NCI-H460 (cell line): ENCODE measurements around the gene MESP2. TPM values are rescaled to one million over a fixed set of nuclear protein-coding genes. Genes with fewer than 3 reads are reported as not detected.

Experiments
- DNase-seq: peaks from one replicate; pipeline ENCODE4 v3.0.0-alpha.2; 2016; ENCODE audit warnings: low read depth; ENCODE audit errors: extremely low read depth
- total RNA-seq: library from RNA; depleted of rRNA; stranded (reverse); fragments of >200 nt; shearing (Covaris generic); gene quantifications from 2 replicates; pipeline ENCODE4 v1.2.3, GENCODE V29; 2014

The MESP2 gene
- total RNA-seq, 1 experiment from 2014 or later, result not detected

DNA sequence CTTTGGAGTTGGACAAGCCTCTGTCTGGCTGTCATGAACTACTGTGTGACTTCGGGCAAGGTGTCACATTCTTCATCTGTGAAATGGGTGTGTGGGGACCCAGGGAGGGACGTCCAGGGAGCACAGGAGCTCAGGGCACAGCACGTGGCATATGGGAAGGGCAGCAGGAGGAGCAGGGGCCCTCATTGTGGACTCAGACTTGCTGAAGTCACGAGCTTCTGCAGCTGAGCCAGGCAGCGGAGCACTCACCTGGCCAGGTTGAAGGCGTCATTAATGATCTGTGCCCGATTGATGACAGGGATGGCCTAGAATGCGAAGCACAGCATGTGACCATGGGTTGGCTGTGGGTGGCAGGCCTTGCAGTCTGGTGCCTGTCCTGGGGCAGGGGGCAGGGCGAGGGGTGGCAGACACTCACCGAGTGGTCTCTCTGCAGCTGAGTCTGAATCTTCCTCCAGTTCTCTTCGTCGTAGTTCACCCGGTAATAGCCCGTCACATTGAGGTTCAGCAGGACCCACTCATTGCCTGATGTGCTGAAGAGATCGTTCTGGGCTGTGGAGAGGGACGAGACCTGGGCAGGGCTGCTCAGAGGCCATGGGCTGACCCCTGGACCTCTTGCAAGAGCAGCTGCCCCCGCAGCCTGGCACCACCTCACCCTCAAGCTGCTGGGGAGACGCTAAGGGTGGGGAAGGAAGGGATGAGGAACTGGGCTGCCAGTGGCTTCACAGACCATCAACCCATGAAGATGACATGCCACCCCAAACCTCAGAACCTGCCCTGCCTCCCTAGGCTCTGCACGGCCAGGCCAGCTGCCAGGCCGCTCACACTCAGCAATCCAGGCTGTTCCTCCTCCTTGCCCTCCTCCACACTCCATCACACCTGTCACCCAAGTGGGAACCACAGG is 23.1 kb downstream of the MESP2 start:
- no peak for DNase-seq

DNA sequence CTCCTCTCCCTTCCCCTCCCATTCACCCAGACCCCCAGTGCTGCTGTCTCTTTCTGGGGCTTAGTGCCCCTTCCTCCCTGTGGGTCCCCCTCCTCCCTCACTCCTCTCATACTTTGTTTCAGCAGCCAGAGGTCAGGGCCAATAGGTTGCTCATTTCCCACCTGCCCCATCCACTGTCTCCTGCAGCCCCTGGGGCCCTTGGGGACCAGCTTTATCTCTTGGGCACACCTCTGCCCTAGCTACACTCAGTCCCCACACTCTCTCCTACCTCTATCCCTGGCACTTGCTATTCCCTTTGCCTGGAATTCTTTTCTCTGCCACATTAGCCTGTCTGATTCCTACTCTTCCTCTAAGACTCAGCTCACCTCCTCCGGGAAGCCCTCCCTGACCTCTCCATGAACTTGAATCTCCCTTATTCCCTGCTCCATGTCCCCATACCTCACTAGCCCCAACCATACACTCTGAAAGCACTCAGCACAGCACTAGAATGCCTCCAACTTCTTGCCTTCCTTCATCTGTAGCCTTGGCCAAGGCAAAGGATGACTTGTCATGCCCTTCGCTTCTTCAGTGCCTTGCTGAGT is 23.9 kb downstream of the MESP2 start:
- DNase-seq, result no peak

DNA sequence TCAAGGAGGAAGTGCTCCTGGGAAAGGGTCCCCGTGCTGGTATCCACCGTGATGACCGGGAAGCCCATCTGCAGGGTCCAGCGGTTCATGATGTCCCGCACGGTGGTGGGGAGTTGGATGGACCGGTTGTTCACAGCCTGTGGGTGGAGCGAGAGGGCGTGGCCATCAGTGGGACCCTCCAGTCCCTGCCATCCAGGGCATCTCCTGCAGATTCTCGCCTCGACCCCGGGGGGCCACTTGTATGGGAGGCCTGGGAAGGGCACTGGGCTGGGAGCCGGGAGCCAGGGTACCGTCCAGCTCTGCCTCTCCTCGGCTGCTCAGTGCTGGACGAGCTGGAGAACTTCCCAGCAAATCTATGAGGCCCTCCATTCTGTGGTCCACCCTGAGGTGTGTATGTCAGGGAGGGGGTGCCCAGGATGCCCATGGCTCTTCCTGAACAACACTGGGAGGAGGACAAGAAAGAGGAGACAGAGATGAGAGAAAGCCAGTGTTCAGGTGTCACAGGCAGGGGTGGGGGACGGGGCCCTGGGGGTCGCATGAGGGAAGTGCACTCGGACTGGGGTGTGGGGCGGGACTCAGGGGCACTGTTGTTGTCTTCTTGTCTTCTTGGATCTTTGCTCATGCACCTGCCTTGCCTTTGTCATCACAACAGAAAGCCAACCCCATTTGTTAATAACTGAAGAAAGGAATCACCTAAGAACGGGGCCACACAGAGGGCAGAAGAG is 25.5 kb downstream of the MESP2 start:
- DNase-seq, result no peak

DNA sequence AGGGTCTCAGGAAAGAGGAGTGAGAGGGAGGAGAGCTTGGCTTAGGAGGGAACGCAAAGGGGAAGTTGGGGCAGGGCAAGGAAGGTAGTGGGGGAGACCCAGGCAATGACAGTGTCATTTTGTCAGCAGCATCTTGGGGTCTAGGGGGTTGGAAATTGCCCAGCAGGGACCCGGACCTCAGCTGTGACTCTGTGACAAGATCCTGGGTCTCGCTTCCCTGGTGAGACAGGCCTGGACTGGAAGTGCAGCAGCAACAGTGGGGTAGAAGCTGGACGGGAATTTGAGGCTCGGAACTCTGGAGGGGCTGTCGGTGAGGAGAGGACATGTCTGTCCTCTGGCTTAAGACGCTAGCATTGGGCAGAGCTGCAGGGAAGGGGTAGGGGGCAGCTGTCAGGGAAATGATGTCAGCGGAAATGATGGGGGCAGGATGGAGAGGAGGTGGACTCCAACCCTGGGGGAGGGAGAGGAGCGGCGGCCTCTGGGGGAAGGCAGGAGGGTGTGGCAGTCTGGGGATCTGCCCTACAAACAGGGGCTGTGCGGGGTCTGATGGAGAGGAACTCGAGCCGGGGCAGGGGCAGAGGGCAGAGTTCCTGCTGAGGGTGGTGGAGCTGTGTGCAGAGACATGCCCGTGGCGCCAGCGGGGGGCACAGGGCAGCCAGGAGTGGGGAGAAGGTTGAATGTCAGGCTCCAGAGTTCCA is 26.2 kb downstream of the MESP2 start:
- no peak for DNase-seq

DNA sequence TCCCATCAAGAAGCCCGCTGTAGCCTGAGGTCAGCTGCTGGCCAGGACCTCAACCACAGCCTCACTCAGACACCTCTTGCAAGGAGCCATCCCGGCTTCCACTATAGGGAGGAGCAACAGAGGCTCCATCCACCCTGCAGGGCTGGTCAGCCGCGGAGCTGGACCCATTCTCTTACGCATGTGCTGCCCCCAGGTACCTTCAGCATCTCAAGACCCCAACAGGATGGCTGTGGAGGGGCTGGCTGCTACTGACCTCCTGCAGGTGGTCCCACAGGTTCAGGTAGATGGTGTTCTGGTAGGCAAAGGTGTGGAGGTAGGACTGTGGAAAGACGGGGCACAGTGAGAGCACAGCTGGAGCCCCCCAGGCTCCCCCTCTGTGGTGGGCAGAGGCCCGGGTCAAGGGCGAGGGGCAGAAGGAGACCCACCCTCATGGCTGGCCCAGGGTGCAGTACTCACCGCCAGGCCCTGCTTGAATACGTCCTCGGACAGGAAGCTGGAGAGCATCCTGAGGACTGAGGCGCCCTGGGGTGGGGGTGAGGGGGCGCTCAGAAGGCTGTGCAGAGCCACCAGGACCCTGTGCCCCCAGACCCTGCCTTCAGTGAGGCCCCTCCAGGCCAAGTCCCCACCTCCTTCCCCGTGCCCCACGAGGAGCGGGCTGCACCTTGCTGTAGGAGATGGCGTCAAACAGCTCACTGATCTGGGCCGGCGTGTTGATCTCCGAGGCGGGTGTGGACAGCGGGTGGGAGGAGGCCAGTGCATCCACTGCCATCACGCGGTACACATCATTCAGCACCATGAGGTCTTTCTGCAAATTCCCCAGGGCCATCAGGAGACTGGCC is 27.1 kb downstream of the MESP2 start:
- DNase-seq, result no peak

DNA sequence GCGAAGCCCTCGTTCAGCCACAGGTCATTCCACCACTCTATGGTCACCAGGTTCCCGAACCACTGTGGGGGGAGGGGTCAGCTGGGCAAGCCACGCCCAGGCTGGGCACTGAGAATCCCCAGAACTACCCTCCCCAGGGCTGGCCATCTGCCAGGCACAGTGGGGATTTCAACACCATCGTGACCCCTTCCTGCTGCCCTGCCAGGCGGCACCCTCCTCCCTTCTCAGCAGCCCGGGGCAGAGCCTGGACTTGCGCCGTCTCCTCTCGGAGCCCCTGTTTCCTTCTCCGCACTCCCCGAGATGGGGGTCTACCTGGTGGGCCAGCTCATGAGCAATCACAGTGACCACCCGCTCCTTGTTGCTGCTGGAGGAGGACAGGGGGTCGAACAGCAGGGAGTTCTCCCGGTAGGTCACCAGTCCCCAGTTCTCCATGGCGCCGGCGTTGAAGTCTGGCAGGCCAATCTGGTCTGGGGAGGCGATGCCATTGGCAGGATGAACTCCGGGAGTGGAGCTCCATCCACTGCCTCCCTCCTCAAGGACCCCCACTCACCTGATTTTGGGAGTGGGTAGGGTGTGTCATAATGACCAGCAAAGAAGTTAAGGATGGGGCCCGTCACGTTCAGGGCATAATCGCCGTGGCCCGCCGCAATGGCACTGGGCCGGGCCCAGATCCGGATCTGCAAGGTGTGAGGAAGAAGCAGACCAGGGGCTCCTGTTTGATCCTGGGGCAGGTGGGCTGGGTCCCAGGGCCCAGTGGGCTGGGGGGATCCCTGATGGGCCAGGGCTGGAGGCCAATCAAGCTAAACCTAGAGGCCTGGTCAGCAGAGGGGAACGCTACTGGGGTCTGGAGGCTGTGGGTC is 28.0 kb downstream of the MESP2 start:
- no peak for DNase-seq

DNA sequence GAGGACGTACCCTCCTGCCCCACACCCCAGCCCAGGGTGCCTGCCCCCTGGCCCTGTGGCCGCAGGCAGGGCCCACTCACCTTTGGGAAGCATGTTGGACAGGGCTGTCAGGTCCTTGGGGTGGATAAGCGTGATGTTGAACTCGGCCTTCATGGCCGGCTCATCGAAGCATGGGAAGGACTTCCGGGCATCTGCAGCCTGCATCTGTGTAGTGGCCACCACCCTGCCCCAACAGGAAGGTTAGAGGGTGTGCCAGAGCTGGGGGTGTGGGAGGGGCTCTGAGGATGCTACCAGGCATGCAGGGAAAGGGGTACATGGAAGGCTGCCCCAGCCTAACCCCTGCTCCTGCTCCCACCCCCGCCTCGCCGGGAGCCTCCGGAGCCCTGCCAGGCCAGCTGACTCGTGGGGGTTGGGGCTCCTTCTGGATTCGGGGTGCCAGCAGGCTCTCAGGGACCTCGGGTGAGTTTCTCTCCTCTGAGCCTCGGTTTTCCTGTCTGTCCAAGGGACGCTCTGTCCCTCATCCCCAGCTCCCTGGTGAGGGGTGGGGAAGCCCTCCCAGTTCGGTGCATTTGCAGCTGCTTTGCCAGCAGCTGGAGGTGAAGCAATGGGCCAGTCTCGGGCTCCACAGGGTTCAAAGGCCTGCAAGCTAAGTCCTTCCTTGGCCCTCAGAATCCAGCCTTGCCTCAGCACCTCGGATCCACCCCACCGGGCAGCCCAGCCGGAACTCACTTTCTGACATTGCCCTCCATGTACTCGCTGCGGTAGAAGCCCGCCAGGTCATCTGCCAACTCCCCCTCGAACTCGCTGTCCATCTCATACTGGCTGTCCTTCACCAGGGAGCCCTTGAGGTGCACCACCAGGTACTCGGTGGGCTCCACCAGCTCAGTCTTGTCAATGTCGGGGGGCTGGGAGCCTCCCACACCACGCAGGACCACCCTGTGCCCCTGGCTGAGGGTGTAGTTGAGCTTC is 29.4 kb downstream of the MESP2 start:
- DNase-seq, result no peak

DNA sequence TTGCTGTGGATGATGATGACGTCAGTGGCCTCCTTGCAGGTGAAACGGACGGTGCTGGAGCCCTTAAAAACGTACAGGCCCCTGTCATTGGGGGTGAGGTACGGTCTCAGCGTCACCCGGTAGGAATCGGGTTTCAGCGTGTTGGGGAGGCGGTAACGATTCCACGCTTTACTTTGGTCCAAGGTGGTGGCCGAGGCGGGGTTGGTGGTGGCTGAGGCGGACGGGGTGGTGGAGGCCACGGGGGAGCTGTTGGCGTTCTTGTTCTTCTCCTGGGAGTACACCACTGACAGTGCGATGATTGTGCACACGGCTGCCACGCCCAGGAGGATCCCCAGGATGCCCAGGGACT is 30.1 kb downstream of the MESP2 start:
- DNase-seq, result no peak

DNA sequence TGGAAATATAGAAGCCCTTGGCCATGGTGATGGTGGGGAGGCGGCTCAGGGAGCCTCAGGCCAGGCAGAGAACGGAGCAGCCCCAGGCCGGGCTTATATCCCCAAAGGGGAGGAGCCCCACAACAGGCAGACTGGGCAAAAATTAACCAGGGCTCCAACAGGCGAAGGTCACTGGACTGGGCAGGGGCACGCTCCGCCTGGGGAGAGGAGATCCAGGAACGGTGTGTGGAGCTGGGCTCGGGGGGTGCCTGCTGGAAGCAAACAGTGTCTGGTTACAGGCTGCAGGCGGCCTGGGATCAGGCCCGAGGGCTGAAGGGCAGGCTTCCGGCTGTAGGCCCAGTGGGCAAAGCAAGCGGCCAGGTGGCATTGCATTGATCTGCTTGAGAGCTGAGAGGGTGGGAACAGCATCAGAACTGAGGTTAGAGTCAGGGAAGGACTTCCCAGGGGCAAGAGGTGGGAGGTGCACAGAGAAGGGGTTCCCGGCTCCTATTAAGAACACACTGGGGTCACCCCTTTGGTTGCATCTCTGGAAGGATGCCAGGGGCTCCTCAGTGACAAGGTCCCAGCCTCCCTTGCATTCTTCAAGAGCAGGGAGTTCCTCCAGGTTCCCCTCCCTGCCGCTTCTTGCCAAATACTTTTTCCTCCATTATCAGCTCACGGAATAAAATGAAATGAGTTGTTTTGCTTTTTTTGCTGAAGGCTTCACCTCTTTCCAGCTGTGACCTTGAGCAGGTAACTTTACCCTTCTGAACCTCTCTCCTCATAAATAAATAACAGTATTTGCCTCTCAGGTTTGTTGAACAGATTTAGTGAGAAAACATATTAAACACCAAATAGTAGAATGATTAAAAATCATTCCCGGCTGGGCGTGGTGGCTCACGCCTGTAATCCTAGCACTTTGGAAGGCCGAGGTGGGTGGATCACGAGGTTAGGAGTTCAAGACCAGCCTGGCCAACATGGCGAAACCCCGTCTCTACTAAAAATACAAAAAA is 30.7 kb downstream of the MESP2 start:
- no peak for DNase-seq

DNA sequence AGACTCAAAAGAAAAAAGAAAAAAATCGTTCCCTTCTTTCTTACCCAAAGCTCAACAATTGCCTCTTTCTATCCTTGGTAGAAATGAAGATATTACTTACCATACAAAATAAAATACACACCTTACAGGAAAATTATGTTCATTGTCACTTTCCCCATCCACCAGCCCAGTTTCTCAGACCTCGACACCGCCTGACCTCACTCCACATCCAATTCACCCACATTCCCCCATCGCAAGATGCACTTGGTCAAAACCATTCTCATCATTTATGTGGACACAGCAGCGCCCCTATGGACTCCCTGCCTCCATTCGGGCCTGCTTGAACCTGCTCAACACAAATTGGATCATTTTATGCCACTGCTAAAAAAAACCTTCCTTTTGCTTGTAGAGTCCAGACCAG is 31.6 kb downstream of the MESP2 start:
- DNase-seq, result no peak

DNA sequence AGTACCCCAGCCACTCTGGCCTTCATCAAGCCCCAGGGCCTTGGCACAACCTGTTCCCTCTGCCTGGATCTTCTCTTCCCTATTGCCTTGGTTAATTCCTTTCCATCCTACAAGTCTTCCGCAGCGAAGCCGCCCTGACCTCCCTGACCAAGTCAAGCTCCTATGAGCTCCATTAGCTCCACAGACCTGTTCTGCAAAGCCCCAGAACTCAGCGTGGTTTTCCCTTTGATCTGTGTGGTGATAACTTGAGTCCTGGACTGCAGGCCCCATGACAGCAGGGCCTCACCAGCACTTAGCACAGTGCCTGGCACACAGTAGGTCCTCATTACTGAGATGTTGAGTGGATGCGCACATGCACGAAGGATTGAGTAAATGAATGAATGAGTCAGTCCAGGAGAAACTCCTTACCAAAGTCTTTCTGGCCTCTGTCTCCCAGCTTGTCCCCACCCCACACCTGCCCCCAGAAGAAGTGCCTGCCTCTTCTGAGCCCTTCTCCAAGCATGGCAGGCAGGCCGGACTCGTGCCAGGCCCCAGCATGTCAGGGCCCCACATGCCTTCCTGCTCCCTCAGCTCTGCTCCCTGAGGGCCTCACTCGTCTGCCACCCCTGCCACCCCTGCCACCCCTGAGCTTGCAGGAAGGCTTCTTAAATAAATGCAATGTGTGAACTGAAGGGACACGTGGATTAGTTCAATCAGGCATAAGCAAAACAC is 32.2 kb downstream of the MESP2 start:
- no peak for DNase-seq

DNA sequence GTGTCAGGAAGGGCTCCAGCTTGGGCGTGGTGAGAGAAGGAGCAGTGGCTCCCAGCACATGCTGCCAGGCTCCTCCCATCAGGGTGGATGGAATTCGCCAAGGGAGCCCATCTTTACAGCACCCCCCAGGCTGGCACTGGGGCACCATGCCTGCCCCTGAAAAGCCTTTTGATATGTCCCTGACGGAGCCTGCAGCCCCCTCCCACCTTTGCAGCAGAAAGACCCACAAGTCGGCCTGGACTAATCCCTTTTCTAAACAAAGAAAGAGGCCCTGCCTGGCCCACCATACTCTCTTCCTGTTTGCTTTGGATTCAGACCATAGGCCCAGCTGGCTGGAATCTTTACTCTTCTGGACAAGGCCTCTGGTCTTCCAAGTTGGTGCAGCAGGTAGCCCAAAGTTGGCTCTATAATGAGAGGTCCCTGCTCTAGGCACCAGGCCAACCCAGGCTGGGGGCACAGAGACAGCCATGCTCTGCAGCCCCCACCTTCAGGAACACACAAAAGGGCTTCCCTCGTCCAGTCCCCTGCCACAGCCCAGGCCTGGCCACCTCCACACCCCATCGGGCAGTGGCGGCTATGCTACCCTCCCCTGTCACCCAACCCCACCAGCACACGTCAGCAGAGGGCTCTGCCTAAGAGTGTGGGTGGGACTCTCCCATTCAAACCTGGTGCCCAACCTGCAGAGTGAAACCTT is 33.1 kb downstream of the MESP2 start:
- DNase-seq, result no peak

DNA sequence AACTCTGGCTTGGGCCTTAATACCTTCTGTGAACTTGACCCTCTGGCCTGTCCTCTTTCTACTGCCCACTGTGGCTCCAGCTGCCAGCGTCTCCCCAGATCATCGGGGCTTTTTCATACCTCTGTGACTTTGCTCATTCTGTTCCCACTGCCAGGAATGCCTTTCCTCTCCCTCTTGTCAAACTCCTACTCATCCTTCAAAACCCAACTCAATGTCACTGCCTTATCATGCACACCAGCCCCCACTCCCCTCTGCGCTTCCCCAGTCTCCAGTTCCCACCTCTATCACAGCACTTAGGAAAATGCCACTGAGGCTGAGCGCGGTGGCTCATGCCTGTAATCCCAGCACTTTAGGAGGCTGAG is 33.6 kb downstream of the MESP2 start:
- DNase-seq, result no peak

DNA sequence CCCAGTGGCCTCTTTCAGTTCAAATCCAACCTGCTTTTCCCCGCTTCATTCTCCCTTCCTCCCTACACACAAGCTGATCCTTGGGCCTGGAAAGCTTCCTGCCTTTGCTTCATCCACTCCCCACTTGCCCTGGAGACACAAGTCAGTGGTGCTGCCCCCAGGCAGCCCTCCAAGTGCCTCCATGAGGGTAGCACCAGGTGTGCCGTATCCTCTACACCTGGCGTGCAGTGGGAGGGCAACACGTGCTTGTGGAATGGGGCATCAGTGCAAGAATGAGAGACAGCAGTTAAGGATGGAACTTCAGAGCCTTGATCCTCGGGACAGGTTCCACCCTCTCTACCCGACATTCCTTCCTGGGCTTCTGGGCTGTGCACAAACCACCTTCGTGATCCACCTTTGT is 34.7 kb downstream of the MESP2 start:
- no peak for DNase-seq

DNA sequence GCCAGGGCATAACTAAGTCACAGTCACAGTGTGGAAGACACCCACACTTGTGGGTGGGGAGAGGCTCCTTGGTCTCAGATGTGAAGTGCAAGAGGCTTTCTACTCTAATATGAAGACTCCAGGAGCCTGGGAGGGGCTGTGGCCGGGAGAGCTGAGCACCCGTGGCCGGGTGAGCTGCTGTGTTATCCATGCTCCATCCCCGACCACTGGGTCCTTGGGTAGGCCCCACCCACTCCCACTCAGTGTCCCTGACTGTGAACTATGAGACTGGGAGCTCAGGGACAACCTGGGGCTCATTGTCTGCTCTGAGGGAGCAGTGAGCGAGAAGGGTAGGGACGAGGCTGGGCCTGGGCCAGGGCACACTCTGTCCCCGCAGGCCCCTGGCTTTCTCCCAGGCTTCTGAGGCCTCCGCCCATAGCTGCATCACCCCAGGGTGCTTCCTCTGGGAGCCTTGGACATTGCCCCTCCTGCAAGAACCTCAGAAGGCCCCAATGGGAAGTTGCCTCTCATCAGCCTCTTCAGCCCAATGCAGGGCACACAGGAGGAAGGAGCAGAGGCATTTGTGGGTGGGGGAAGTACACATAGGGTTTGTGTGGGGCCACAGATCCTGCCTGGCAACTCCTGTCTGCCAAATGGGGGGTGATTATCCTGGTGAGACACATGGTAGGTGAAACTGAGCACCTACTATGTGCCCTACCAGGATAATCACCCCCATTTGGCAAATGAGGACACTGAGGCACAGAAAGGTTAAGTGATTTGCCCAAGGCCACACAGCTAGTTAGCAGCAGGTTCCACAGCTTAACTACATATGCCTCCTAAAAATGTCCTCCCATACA is 36.1 kb downstream of the MESP2 start:
- DNase-seq, result no peak
